G401 (cell line): ENCODE data around the gene ADCY9. TPM values are rescaled to one million over a fixed set of nuclear protein-coding genes. Genes with fewer than 3 reads are reported as not detected.

Source experiments
- DNase-seq: peaks from one replicate; pipeline ENCODE4 v3.0.0-alpha.2; 2015; ENCODE audit warnings: low spot score
- in situ Hi-C: cut with HindIII; loops from 2 replicates; pipeline ENCODE4 v1.10.0; 2016; ENCODE audit warnings: low sequenced_read_pairs, mixed read lengths
- total RNA-seq: library from RNA; depleted of rRNA; stranded (reverse); fragments of >200 nt; shearing (Covaris generic); gene quantifications from 2 replicates; pipeline ENCODE4 v1.2.3, GENCODE V29; 2014

The ADCY9 gene
- total RNA-seq, 1 experiment from 2014 or later = 2.6 TPM

DNA sequence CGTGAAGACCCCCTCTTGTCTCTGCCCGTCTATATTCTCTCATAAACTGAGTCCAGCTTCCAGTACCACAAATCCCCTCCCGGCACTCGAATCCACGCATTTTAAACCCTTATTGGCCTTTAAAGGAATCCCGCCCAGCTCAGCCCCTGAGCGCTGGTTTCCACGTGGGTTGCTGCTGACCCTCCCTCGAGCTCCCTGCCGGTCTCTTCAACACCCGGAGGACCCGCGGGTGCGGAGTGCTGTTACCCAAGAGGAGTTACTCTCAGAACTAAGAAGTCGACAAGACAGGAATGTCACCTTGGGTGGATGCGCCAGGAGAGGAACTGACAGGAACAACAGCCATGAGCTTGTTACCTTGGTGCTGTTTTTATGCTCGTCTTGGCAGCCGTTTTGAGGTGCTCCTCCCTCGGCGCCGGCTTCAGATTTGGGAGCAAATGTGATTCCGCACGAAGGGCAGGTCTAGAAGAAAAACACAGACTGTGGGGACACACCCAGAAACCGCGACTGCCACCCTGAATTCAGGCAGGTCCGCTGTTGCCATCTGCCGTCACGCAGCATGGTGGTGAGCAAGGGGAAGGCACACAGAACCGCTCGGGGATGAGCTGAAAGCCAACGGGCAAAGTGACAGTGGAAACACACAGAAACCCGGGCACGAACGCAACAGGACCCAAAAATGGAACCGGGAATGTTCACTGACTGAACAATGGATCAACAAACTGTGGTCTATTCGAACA is 123.0 kb downstream of the ADCY9 start:
- in situ Hi-C loops = no loop called here

DNA sequence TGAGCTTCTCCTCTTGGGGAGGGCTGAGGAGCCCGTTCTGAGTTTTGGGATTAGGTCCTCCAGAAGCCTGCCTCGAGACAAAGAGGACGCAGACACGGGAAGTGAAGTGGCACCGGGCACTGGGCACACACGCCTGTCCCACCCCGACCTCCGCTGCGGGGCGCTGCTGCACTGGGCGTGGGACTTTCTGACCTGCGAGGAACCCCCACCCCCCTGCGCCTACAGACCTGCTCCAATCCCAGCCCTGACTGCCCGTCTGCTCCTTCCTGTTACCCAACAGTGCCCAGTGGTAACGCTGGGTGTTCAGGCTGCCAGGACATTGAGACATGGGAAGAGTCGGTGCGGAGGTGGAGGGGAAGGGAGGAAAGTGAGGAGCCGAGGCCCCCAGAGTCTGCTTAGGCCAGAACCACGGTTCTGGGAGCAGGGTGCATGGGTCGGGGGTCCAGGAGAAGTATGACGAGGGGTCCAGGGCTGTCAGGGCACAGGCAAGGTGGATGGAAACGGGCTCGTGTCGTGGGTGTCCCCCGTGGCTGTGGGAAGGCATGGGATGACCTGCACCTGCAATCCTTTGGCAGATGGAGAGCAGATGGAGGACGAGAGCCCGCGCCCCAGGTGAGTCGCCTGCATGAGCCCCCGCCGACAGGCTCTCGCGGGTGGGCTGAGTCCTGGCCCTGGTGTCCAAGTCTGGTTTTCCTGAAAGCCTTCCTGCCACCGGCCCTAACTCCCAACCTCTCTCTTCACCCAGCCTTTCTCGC is 123.8 kb downstream of the ADCY9 start:
- in situ Hi-C loops = no loop called here
- peak; percentile 87 for DNase-seq

More for the DNA sequence above, 123.0 kb downstream of the ADCY9 start:
- peak; percentile 37 for DNase-seq

DNA sequence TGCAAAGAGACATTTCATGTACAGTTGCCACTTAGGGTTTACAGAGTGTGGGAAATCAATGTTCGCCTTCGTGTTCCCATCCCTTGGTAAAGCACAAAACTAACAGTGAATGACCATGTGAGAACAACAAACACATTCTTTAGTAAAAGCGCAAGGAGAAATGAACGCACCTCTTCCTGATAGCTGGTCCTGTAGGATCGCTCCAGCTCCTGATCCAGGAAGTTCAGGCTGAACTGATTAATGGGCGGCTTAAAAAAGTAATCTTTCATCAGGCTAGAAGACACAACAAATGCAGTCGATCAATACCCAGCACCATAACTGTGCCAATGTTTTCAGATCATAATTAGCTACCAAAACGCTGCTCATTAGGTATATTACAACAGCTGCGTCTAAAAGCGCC is 127.4 kb downstream of the ADCY9 start:
- in situ Hi-C loops = no loop called here
- DNase-seq = no peak

DNA sequence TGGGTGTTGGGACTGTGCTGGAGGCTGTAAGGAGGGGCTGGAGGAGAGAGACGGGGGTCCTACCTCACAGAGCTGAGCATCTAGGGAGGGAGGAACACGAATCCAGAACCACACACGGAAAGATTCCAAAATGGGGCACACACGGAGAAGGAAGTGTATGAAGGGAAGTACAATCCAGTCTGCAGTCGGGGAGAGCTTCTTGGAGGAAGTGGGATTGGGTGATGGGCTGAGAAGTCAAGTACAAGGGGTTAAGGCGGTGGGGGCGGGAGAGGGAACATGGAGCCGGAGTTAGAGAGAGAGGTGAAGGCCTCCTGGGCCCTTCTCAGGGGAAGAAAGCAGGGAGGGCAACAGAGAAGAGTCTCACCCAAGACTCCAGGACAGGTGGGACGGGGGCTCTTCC is 128.2 kb downstream of the ADCY9 start:
- in situ Hi-C loops = no loop called here

DNA sequence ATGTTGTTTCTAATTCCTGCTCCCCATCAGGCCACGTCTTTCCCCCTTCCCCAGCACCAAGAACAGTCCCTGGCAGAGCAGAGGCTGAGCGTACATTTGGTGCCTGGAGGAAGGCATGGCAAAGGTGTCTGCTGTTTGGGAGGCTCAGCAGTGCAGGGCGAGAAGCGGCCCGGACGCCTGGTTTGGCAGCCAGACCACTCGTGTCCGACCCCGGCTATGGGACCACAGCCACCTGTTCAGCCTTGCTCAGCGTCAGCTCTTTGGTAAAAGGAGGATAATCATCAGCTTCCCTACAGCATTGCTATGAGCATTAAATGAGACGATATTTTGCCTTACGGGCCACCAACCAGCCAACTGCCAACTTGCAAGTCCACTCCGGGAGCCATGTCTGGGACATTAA is 129.0 kb downstream of the ADCY9 start:
- DNase-seq = no peak
- in situ Hi-C loops = no loop called here

More for the DNA sequence above, 128.2 kb downstream of the ADCY9 start:
- no peak for DNase-seq

DNA sequence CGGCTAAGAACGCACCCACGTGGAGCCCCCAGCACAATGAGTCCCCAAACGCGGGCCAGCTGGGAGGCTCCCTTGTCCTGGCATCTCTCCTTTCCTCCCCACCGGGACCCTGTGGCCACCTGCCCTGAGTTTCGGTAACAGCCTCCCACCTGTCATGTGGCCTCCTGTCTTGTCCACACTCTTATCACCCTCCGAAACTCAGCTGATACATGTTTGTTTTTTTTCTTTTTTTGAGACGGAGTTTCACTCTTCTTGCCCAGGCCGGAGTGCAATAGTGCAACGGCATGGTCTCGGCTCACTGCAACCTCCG is 130.1 kb downstream of the ADCY9 start:
- in situ Hi-C loops = no loop called here

DNA sequence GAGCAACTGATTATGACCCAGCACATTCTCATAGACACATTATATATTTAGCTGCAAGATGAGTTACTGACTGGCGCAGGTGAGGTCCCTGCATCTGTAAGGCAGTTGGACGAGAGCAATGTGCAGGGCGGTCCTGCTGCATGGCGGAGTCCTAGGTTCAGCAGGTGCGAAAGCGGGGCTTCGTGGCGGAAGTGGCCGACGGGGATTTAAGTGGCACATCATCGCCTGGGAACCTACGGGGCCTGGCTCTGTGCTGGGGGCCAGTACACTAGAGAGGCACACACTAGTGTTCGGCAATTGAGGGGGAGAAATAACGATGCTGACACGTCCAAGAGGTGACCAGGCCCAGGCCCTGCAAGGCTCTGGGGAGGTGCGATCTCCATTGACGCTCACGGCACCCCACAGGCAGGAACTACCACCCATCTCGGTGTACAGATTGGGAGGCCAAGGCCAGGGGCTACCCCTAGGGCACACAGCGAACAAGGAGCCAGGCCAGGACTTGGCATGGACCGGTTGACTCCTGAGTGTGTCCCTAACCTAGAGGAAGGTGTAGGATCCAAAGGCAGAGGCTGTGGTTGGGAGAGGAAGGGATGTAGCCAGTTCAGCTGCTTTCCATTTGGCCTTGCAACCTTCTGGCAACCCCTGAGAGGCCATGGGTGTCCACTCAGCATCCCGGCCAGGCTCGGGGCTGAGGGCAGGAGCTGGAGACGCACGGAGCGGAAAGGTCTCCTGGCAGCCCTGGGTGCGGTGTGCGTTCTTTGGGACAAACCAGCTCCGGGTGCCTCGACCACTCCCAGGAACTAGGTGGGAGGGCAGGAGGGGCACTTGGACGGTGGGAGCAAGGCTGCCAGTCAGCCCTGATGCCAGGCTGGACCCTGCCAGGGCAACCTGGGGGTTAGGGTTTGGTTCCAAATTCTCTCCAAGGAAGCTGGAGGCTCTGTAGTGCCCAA is 131.9 kb downstream of the ADCY9 start:
- DNase-seq = no peak
- in situ Hi-C loops = no loop called here

More for the DNA sequence above, 130.1 kb downstream of the ADCY9 start:
- no peak for DNase-seq

DNA sequence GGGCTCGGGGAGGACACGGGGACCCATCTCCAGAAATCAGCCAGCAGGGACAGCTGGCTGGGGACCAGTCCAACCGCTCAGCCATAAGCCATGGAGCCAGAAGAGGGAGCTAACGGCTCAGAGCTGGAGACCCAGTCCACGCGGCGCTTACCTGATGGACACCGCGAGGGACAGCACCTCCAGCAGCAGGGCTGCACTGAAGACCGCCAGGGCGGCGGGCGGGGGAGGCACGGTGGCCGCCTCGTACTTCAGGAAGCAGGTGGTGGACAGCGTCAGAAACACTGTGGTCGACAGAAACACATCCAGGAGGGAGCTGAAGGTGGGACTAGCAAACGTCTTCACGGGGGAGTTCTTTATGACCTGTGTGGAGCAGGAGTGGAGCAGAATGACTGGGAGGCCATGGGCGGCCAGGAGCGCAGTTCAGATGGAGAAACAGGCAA is 133.1 kb downstream of the ADCY9 start:
- peak; percentile 89 for DNase-seq
- in situ Hi-C loops = no loop called here

DNA sequence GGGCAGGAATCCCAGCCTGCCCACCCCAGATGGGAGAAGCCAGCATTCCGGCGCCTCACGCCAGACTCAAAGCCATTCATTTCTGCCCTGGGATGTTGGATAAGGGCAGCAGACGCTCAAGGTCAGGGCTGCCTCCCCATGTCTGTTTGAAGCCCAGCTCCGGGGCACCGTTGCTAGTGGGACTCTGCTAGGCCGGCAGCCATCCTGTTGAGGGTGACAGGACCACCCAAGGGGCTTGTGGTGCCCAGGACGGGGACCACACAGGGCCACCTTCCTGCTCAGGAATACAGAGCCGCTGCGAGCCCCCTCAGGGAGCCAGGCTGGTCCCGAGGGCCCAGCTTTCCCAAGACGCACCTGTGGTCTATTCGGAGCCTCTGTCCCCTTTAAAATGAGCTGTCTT is 134.0 kb downstream of the ADCY9 start:
- DNase-seq = no peak
- in situ Hi-C loops = no loop called here

DNA sequence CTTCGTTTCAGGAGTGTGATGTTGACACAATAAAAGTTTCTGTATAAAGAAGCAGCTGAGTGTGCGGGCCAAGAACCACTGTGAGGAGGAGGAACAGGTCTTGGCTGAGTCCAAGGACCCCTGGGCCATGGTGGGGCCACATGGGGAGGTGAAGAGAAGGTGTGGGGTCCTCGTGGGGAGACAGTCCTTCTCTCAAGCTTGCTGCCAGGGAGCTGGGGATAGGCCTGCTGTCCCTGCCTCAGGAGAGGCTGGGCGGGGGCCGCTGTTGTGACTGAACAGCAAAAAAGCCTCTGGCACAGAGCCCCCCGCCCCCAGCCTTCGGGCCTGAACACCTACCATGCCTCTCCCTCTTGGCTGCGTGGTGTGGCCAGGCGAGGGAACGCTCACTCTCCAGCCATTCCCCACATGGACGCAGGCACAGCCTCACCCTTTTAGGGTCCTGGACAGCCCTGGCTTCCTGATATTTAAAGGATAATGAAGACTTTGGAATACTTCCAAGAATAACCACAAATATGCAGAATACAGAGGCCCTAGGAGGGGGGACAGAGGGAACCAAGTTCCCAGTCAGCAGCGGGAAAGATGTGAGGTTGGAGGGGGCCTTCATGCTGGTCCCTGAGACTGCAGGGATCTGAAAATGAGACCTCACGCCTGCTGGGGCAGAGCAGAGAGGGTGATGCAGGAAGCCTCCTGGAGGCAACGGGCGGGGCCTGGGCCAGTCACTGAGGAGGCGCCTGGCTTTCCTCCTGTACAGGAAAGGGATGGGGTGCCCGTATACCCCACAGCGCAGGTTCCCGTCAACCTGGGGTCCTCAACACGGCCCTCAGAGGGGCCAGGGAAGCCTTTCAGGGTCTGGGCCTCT is 135.8 kb downstream of the ADCY9 start:
- DNase-seq = no peak
- in situ Hi-C loops = no loop called here

DNA sequence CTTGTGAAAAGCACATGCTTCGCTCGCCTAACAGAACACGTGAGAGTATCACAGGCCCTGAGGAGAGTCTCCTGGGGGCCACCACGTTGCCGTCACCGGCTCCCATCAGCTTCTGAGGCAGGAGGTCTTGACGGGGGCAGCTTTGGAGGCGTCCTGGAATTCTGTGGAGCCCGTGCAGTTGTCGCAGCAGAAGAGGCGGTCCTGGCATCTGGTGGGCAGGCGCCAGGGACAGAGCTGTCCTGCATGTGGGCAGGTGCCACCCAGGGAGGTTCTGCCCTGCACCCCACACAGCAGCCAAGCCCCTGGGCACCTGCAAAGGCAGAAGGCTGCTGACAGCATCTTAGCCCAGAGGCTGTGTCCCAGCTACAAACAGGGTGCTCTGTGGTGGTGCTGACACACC is 136.7 kb downstream of the ADCY9 start:
- DNase-seq = no peak
- in situ Hi-C loops = no loop called here

DNA sequence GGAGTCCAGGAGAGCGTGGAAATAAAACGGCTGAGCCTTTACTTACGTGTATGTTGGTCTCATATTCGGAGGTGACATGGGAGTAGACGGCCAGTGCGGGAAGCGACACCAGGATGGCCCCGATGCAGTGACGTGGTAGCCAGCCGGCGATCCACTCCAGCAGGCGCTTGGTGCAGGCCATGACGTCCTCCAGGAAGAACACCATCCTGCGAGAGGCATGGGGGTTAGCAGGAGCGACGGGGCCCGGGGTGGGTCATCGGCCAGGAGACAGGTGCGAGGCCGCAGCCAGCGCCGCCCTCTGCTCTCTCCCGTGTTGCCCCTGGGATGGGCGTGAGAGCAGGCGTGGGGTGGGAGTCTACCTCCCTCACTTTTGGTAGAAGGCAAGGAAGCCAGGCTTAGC is 137.2 kb downstream of the ADCY9 start:
- in situ Hi-C loops = no loop called here
- DNase-seq = no peak

DNA sequence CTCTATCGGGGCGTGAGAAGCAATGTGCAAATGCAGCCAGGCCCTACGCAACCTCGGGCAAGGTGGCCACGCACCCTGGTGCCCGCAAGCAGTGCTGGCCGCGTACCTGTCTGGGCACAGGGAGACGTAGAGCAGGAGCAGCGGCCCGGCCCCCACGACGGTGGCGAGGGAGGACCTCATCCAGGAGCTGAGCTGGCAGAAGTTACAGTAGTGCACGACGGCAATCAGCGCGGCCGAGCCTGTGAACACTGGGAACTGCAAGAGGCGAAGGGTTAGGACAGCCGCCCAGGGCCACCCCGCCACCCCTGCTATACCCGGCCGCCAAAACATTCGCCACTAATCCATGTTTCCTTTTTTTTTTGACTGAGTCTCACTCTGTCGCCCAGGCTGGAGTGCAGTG is 138.9 kb downstream of the ADCY9 start:
- in situ Hi-C loops = no loop called here
- no peak for DNase-seq

DNA sequence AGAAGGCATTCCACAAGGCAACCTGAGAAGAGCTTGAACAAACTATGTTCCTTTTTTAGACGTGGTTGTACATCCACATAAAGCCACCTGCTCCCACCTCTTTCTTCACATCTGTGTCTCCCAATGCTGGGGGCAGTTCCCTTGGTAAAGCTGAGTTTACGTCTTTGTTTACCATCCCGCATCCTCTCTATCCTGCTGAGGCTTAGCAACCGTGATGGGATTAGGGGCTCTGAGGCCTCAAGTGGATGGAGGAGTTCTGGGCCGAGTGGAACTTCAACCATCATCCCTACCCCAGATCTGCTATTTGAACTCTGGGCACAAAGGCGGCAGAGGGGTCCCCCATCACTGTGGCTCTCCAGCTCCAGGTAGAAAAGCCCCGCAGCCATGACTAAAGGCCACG is 141.5 kb downstream of the ADCY9 start:
- no peak for DNase-seq

DNA sequence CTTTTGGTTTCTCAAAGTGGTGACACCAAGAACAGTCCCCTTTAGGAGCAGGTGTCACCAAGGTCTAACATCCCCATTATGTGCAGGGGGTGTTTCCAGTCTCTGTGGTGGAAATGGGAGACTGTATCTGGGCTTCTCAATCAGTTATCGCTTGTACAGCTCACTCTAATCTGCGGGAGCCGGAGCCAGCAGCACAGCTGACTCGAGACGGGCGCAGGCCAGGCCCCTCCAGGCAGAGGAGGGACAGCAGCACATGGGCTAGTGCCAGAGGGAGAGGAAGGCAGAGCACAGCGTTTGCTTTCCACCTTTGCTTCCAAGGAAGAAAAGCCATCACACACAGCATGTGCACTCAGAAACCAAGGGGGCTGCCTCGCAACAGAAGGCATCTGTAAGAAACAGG is 144.5 kb downstream of the ADCY9 start:
- in situ Hi-C loops = no loop called here
- no peak for DNase-seq

More for the DNA sequence above, 141.5 kb downstream of the ADCY9 start:
- in situ Hi-C loops = no loop called here

DNA sequence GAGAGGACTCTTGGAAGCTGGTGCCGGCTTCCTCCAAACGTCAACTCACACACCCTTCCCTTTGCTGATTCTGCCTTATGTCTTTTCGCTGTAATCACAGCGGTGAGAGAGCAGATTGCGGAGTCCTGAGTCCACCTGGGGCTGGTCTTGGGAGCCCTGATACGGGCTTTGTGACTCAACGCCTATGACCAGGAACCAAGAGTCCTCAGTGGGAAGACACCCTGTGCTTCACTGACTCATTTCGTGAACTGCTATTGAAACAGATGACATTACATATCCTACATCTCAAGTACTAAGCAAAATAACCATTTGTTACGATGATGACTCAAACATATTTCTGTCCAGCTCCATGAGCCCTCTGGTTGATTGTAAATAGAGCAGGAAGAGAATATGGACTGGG is 145.0 kb downstream of the ADCY9 start:
- DNase-seq = no peak
- in situ Hi-C loops = no loop called here

DNA sequence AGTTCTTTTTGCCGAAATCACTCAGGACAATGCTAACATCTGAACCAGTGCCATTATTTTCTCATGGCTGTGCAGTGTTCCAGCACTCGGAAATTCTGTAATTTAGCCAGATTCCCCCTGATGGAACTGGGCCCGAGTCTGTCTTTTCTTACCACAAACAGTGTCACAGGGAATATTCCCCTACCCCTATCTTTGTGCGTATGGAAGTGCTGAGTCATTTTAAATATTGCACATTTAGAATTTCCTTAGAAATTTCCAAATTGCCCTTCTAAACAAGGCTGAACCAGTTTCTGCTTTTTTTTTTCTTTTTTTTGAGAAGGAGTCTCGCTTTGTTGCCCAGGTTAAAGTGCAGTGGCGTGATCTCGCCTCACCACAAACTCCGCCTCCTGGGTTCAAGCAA is 147.7 kb downstream of the ADCY9 start:
- DNase-seq = no peak
- in situ Hi-C loops = no loop called here

DNA sequence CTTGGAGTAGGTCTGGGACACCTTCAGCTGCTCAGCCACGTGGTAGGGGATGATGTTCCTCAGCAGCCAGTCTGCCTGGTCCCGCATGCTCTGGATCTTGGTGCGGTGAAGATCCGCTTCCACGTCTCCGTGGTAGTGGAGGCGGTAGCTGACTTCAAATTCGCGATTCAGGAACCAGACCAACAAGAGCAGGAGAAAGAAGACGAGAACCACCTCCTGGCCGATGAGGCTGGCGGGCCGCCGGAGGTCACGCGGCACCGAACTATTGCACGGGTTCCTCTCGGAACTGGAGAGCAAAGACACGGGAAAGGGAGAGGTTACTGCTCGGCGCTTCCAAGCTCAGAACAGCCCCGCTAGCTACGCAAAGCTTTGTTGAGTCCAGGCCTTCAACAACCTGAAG is 149.6 kb downstream of the ADCY9 start:
- no peak for DNase-seq
- in situ Hi-C loops = no loop called here
